Activated CD4-positive, alpha-beta memory T cell treated with anti-CD3 and anti-CD28 coated beads for 36 hours (primary cell): Measurements from ENCODE around the gene CDHR2. TPM values are rescaled to one million over a fixed set of nuclear protein-coding genes. Genes with fewer than 3 reads are reported as not detected.
"Not testable (repeated sequence)": the region's sequence is repeated elsewhere in the genome, so short reads cannot be mapped to it uniquely, and the experiment has no call there.

ENCODE experiments used
- CTCF ChIA-PET: fragments of 350-600 bp; sonication (Branson Sonifier 250); formaldehyde crosslinking; loops from one replicate; lab custom pipeline; 2021; ENCODE audit warnings: antibody characterized with exemption, inconsistent platforms; lab: Charles Lee
- POLR2A ChIA-PET: fragments of 350-600 bp; sonication (Branson Sonifier 250); formaldehyde crosslinking; loops from one replicate; lab custom pipeline; 2021; ENCODE audit warnings: antibody characterized with exemption; lab: Charles Lee
- DNase-seq: peaks from one replicate; pipeline ENCODE4 v3.0.0-alpha.2; 2020
- H3K27ac Mint-ChIP-seq: one replicate; pipeline ENCODE4 v1.8.0; 2021; ENCODE audit warnings: mixed read lengths
- H3K27me3 Mint-ChIP-seq: one replicate; pipeline ENCODE4 v1.8.0; 2021; ENCODE audit warnings: mixed read lengths
- H3K36me3 Mint-ChIP-seq: one replicate; pipeline ENCODE4 v1.8.0; 2021; ENCODE audit warnings: mixed read lengths
- H3K4me1 Mint-ChIP-seq: one replicate; pipeline ENCODE4 v1.8.0; 2021; ENCODE audit warnings: low read depth, mixed read lengths
- H3K4me3 Mint-ChIP-seq: one replicate; pipeline ENCODE4 v1.8.0; 2021; ENCODE audit warnings: mild to moderate bottlenecking, mixed read lengths
- H3K9me3 Mint-ChIP-seq: one replicate; pipeline ENCODE4 v1.8.0; 2021; ENCODE audit warnings: mixed read lengths
- intact Hi-C: fragments of 100-400 bp; cut with micrococcal nuclease; formaldehyde crosslinking; loops from one replicate; pipeline ENCODE4 v1.15.1; 2023
- total RNA-seq, 2 experiments: library from RNA; stranded (reverse); gene quantifications; one replicate each; pipeline ENCODE4 v1.2.3, GENCODE V29; 2021

CDHR2 gene
- total RNA-seq, 2 experiments from 2014 or later, result 0.36 to 0.38 TPM

- peaks cover 61% of the 10 kb centered on the region for H3K4me1 Mint-ChIP-seq
These were observed 5.5 kb upstream of the CDHR2 start for GRCh38 chr5:176543428-176544182.

GRCh38 chr5:176545388-176545736 is 3.8 kb upstream of the CDHR2 start:
- H3K9me3 Mint-ChIP-seq, result no peaks in the 10 kb centered on the region
- CTCF ChIA-PET, result no interaction called here
- H3K27ac Mint-ChIP-seq, result peak overlapping the region; percentile 18
- H3K4me3 Mint-ChIP-seq, result peak overlapping the region; percentile 8
- peaks cover 54% of the 10 kb centered on the region for H3K4me1 Mint-ChIP-seq
- no peaks in the 10 kb centered on the region for H3K27me3 Mint-ChIP-seq
- intact Hi-C loops, result no loop called here
- no peak for DNase-seq
- H3K36me3 Mint-ChIP-seq, result no peaks in the 10 kb centered on the region
- POLR2A ChIA-PET, result no interaction called here

More at GRCh38 chr5:176543428-176544182, 5.5 kb upstream of the CDHR2 start:
- peak overlapping the region; percentile 93 for H3K27ac Mint-ChIP-seq
- intact Hi-C loops, result no loop called here
- peak; percentile 84 for DNase-seq
- peak overlapping the region; percentile 92 for H3K4me3 Mint-ChIP-seq
- no peaks in the 10 kb centered on the region for H3K36me3 Mint-ChIP-seq
- no peaks in the 10 kb centered on the region for H3K9me3 Mint-ChIP-seq
- no peaks in the 10 kb centered on the region for H3K27me3 Mint-ChIP-seq
- ChIA-PET CTCF (interaction anchor here (0.9 to 2.5 kb wide), 8 partner anchors 9 to 127 kb away, joined by 3 to 34 read pairs (median 6); partner anchors contain the start of genes CLTB and FAF2), POLR2A (interaction anchor here (0.6 to 2.3 kb wide), 6 partner anchors 9 to 454 kb away, joined by 3 to 20 read pairs (median 10); partner anchors contain the start of genes CLTB and FAF2)

DNA sequence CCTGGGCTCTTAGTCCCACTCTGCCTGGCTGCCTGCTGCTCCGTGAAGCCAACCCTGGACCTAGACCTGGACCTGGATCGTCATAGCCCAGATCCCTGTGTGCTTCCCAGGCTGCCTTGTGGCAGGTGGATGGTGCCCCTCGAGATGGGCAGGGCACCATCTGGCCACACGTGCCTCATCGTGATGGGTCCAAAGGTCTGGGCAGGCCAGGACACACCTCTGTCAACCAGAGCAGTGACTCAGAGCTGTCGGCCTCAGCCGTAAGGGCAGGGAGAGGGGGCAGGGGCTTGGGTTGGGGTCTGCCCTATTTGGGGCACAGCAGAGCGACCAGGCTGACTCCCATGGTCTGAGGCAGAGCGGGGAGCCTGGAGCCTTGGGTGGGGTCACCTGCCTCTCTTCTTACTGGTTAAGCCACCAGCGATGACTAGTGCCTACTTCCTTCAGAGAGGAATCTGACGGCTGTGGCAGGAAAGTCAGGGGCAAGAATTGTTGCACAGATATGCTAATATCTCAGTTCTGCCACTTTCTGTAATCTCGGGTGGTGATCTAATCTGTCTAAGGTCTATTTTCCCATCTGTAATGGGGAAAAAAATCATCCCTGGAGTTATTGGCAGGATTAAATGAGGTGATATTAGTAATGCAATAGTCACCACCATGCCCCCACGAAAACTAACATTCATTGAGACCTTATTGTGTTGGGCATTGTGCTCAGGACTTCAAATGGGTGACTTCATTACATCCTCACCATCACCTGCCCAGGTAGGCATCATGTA is 3.2 kb upstream of the CDHR2 start:
- no peaks in the 10 kb centered on the region for H3K36me3 Mint-ChIP-seq
- intact Hi-C loops, result no loop called here
- ChIA-PET CTCF (no interaction called here), POLR2A (no interaction called here)
- H3K9me3 Mint-ChIP-seq, result no peaks in the 10 kb centered on the region
- H3K27ac Mint-ChIP-seq, result no peak overlapping the region
- no peaks in the 10 kb centered on the region for H3K27me3 Mint-ChIP-seq
- H3K4me3 Mint-ChIP-seq, result no peak overlapping the region
- H3K4me1 Mint-ChIP-seq, result peaks cover 52% of the 10 kb centered on the region
- DNase-seq, result no peak

- Mint-ChIP-seq H3K27me3 (no peaks in the 10 kb centered on the region), H3K4me3 (no peak overlapping the region), H3K27ac (peak overlapping the region; percentile 79), H3K9me3 (no peaks in the 10 kb centered on the region), H3K36me3 (no peaks in the 10 kb centered on the region), H3K4me1 (peaks cover 46% of the 10 kb centered on the region)
- CTCF ChIA-PET, result interaction anchor here (1.0 to 1.6 kb wide), 2 partner anchors 100 to 131 kb away, joined by 3 to 7 read pairs; partner anchors contain the start of gene CLTB
- POLR2A ChIA-PET, result interaction anchor here (1.0 to 1.2 kb wide), 2 partner anchors 11 to 12 kb away, joined by 3 to 4 read pairs; partner anchors contain the start of gene RNF44
- peak; percentile 65 for DNase-seq
- intact Hi-C loops, result no loop called here
These were observed 1.3 kb upstream of the CDHR2 start for GRCh38 chr5:176547802-176548201.

- Mint-ChIP-seq H3K27me3 (no peaks in the 10 kb centered on the region), H3K36me3 (no peaks in the 10 kb centered on the region), H3K27ac (no peak overlapping the region), H3K9me3 (no peaks in the 10 kb centered on the region), H3K4me3 (peak overlapping the region; percentile 58), H3K4me1 (peaks cover 54% of the 10 kb centered on the region)
- ChIA-PET CTCF (interaction anchor here (0.9 kb wide), 1 partner anchor 47 kb away, joined by 5 read pairs; no protein-coding TSS in a partner anchor), POLR2A (no interaction called here)
- DNase-seq, result no peak
- intact Hi-C loops, result no loop called here
These were observed 729 bp downstream of the CDHR2 start for GRCh38 chr5:176549871-176550270.

DNA sequence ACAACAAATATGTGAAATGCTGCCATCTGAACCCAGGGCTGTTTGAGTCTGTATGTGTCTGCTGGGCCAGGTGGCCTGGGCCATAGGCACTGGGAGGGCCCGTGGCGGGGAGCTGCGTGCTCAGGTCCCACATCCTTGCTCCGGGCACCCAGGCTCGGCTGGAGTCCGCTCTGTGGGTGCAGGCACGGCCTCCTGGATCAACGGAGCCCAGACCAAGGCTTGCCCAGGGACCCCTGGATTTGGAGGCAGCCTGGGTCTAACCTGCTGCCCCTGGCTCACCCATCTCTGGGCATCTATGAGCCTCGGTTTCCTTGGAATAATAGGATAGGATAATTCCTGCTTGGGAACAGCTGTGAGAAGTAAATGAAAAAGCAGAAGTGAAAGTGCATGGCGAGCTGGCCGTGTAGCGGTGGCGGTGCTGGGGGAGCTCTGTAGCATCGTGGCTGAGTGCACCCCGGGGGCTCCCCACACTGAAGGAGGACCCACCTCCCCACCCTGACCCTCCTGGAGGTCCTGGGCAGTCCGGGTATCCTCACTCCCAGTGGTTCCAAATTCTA is 1.2 kb downstream of the CDHR2 start:
- DNase-seq, result no peak
- Mint-ChIP-seq H3K9me3 (no peaks in the 10 kb centered on the region), H3K27me3 (no peaks in the 10 kb centered on the region), H3K4me3 (peak overlapping the region; percentile 58), H3K4me1 (peaks cover 54% of the 10 kb centered on the region), H3K36me3 (no peaks in the 10 kb centered on the region), H3K27ac (peak overlapping the region; percentile 46)
- intact Hi-C loops, result no loop called here
- ChIA-PET CTCF (interaction anchor here (0.8 to 0.9 kb wide), 2 partner anchors 12 to 46 kb away, joined by 4 to 5 read pairs; no protein-coding TSS in a partner anchor), POLR2A (interaction anchor here (1.3 kb wide), 1 partner anchor 13 kb away, joined by 5 read pairs; the partner anchor contains the start of gene RNF44)

GRCh38 chr5:176550937-176551336 is 1.8 kb downstream of the CDHR2 start:
- H3K9me3 Mint-ChIP-seq, H3K27me3 Mint-ChIP-seq, intact Hi-C loops, H3K36me3 Mint-ChIP-seq, DNase-seq, H3K27ac Mint-ChIP-seq: not testable (repeated sequence)
- Mint-ChIP-seq H3K4me3 (peak overlapping the region; percentile 58), H3K4me1 (peaks cover 54% of the 10 kb centered on the region)
- CTCF ChIA-PET, result interaction anchor here (0.8 kb wide), 1 partner anchor 13 kb away, joined by 4 read pairs; no protein-coding TSS in a partner anchor
- POLR2A ChIA-PET, result interaction anchor here (1.3 kb wide), 1 partner anchor 13 kb away, joined by 5 read pairs; the partner anchor contains the start of gene RNF44

DNA sequence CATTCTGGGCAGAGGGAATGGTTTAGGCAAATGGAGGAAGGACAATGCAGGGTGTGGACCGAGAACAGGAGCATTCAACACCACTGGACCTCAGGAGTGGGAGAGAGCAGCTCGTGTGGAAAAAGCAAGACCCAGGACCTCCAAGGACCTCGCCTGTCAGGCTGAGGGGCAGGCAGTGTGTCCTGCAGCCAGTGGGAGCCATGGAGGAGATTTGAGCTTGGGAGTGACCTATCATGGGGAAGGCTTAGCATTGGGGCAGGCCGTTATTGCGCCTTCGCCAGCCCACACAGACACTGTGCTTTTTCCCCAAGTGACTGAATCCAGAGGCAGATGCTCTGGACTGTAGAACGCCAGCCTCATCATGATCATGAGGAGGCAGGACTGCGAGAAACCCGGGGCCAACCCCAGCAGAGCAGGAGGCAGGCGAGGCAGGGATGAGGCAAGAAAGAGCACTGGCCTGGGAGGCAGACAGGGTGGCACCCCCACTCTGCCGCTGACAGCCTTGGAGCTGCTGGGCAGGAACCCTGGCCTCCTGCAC is 3.3 kb downstream of the CDHR2 start:
- CTCF ChIA-PET, result interaction anchor here (0.7 kb wide), 1 partner anchor 9 kb away, joined by 3 read pairs; no protein-coding TSS in a partner anchor
- intact Hi-C loops, result no loop called here
- no peak for DNase-seq
- Mint-ChIP-seq H3K27ac (no peak overlapping the region), H3K27me3 (no peaks in the 10 kb centered on the region), H3K4me3 (no peak overlapping the region), H3K36me3 (no peaks in the 10 kb centered on the region), H3K4me1 (peaks cover 53% of the 10 kb centered on the region), H3K9me3 (no peaks in the 10 kb centered on the region)
- POLR2A ChIA-PET, result no interaction called here

DNA sequence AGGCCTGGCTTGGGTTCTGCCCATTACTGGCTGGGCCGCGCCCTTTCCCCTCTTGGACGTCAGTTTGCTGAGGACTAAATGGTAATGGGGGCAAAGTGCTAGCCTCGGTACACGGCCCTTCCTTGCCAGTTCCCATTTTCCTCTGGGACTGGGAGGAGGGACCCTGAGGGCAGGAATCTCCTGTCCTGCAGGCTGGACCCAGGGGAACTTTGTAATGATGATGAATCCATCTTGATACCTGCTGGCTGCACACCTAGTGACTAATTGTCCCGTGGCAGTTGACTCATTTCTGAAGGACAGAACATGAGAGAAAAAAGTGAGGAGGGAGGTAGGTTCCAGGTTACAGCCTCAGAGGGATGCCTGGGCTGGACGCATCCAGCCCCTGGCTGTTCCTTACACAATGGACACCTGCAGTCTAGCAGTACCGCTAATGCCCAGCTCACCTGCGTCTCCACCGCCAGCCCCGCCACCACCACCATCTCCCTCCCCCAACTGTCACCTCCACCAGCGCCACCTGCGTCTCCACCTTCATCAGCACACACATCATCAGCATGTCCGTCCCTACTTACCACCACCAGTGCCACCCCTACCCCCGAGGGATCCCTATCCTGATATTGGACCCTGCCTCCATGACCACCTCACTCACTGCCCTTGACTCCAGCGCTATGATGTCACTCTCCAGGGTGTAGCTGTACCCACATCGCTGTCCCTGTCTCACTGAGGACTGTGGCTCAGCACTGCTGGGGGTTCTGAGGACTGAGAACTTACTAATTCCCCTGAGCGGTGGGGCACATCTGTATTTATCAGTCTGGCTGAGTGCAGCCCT is 4.3 kb downstream of the CDHR2 start:
- Mint-ChIP-seq H3K27ac (peak overlapping the region; percentile 38), H3K9me3 (no peaks in the 10 kb centered on the region), H3K27me3 (no peaks in the 10 kb centered on the region), H3K4me1 (peaks cover 45% of the 10 kb centered on the region), H3K36me3 (no peaks in the 10 kb centered on the region), H3K4me3 (no peak overlapping the region)
- CTCF ChIA-PET, result interaction anchor here (2.8 kb wide), 1 partner anchor 20 kb away, joined by 9 read pairs; no protein-coding TSS in a partner anchor
- intact Hi-C loops, result no loop called here
- POLR2A ChIA-PET, result no interaction called here
- peak; percentile 50 for DNase-seq

- Mint-ChIP-seq H3K36me3 (no peaks in the 10 kb centered on the region), H3K27me3 (peaks cover 1% of the 10 kb centered on the region), H3K9me3 (peaks cover 4% of the 10 kb centered on the region), H3K27ac (no peak overlapping the region), H3K4me3 (no peak overlapping the region), H3K4me1 (peaks cover 56% of the 10 kb centered on the region)
- POLR2A ChIA-PET, result interaction anchor here (0.6 kb wide), 1 partner anchor 109 kb away, joined by 5 read pairs; no protein-coding TSS in a partner anchor
- no peak for DNase-seq
- intact Hi-C loops, result no loop called here
- CTCF ChIA-PET, result interaction anchor here (0.7 to 1.2 kb wide), 2 partner anchors 100 to 105 kb away, joined by 3 read pairs; no protein-coding TSS in a partner anchor
These were observed 8.7 kb downstream of the CDHR2 start for GRCh38 chr5:176557846-176558245.

- ChIA-PET POLR2A (no interaction called here), CTCF (no interaction called here)
- H3K36me3 Mint-ChIP-seq, result no peaks in the 10 kb centered on the region
- peaks cover 44% of the 10 kb centered on the region for H3K4me1 Mint-ChIP-seq
- no peak overlapping the region for H3K4me3 Mint-ChIP-seq
- H3K27me3 Mint-ChIP-seq, result peaks cover 1% of the 10 kb centered on the region
- H3K9me3 Mint-ChIP-seq, result peaks cover 4% of the 10 kb centered on the region
- DNase-seq, result no peak
- intact Hi-C loops, result no loop called here
- no peak overlapping the region for H3K27ac Mint-ChIP-seq
These were observed 10.5 kb downstream of the CDHR2 start for GRCh38 chr5:176559683-176560082.
